ENCODE data around the gene FCHSD1.

Gene FCHSD1

GRCh38 chr5:141640698-141641097, 10.5 kb downstream of the FCHSD1 start:
- no peak for DNase-seq

- no peak for DNase-seq
These were observed 11.2 kb downstream of the FCHSD1 start for GRCh38 chr5:141640051-141640415.

DNA sequence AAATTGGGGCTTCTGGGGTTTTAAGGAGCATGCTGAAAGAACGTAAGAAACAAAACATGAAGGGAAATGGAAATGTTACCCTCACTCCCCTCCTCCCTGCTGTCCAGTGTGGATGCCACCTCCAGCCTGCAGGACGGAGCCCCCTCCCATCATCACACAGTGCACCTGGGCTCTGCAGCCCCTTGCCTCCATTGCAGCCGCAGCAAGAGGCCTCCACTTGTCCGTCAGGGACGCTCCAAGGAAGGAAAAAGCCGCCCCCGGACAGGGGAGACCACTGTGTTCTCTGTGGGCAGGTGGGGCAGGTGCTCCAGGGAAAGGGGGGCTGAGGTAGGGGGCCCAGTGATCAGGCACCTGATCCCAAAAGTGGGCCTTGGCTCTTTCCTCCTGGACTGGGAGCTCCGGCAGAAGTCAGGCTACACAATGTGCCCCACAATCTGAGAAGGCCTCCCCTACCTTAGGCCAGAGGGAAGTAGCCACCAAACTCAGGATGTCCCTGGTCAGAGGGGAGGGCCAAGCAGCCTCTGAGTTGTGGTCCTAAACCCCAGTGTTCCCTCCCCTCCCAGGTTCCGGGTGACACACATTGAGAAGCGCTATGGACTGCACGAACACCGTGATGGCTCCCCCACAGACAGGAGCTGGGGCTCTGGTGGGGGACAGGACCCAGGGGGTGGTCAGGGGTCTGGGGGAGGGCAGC, 11.7 kb downstream of the FCHSD1 start:
- DNase-seq: no peak

DNA sequence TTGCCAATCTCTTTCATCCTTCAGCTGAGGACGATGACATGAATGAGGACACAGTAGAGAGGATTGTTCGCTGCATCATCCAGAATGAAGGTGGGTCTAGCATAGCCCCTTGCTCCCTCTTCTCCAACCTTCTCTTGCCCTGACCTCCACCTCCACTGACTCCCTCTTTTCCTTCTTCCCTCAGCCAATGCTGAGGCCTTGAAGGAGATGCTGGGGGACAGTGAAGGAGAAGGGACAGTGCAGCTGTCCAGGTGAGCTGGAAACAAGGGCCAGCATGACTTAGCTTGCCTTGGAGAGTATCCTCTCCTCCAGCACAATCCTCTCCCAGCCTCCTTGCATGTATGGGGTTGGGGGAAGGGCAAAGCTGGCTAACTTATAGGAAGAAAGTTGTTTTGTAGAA, 12.4 kb downstream of the FCHSD1 start:
- DNase-seq: no peak

GRCh38 chr5:141637767-141638419, 13.3 kb downstream of the FCHSD1 start:
- DNase-seq: peak; percentile 59

GRCh38 chr5:141637123-141637766, 14.0 kb downstream of the FCHSD1 start:
- peak; percentile 40 for DNase-seq

- DNase-seq: peak; percentile 92
These were observed 14.7 kb downstream of the FCHSD1 start, which contains the start of the genes HDAC3 and RELL2 for GRCh38 chr5:141636413-141637122. Gene HDAC3 (minus strand): TSS chr5:141636849. CDS start chr5:141636790, 59 bp downstream. Gene RELL2 (plus strand): TSS chr5:141636997. CDS start chr5:141638226, 1,229 bp downstream.

- peak; percentile 18 for DNase-seq
These were observed 15.2 kb downstream of the FCHSD1 start for GRCh38 chr5:141636106-141636412.

- DNase-seq: no peak
These were observed 15.6 kb downstream of the FCHSD1 start for GRCh38 chr5:141635646-141636045.

DNA sequence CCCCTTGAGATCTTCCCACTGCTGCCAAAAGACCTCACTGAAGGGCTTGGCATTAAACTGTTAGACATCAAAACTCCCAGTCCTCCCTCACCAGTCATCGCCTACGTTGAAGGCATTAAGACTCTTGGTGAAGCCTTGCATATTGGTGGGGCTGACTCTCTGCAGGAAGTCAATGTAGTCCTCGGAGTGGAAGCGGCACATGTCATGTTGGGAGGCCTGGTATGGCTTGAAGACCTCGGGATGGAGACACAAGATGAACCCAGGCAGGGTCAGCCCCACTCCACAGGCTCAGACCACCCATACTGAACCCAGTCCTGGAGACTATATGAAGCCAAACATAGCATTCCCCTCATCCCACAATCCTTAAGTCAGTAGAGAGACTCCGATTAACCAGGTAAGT, 16.5 kb downstream of the FCHSD1 start:
- DNase-seq: no peak

DNA sequence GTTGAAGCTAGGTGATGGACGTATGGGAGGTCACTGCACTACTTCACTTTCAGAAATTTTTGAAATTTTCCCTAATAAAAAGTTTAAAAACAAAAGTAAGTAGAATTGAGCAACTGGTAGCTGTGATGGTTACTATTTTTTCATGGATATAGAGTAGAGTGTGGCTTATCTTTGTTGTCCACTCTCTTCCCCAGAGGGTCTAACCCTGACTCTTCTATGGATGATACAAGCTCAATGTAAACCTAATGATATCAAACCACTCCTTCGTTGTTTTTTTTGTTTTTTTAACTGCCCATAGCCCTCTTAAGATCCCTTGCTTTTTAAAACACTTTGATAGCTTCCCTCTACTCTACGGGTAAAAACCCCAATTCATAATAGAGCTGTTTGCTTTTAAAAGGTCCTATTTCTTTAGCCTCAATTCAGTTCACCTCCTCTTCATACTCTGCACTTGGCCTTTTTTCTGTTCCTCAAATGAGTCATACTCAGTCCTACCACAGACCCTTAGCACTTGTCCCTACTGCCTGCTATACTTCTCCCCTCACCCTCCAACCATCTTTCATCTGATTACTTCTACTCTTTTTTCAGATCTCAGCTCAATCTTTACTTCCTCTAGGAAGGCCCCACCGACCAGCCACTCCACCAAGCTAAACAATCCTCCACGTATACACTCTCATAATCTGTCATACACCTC, 17.2 kb downstream of the FCHSD1 start:
- no peak for DNase-seq

DNA sequence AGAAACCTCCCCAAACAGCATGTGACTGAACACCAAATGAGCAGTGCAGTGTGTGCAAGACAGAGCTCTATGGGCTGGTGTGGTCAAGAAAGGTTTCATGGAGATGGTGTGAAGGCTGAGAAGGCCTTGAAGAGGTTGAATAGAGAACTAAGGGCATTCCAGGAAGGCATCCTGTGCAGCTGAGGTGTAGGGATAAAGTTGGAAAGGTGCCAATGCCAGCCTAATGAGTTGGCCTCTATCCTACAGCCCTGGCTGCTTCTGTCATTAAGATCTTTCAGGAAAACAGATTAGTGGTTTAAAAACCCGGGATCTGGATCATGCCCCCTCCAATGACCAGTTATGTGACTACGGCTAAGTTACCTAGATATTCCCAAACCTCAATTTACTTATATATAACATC, 18.6 kb downstream of the FCHSD1 start:
- DNase-seq: no peak

GRCh38 chr5:141630570-141631140, 20.6 kb downstream of the FCHSD1 start:
- DNase-seq: no peak

DNA sequence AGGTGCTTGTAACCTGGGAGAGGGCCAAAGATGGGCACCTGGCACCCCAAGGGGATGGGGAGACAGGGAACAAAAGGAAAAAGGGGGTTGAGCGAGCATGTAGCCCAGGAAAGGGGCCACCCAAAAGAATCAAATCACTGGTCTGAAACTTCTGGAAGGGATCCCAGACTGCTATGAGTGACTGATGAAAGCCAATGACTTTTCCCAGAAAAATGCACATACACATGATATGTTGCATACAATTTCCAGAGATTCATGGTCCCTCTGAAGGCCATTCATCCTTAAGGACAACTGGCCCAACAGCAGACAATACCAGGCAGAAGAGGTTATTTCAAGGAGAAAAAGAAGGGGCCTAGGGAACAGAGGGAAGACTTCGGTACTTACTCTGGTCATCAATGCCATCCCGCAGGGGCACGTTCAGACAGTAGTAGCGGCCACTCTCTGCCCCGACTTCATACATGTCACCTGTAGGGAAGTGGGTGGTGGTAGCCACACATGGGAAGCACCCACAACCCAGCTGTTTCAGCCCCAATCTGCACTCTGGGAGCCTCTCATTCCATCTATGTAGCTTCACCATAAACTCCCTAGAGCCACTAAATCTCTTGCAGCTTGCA, 22.9 kb downstream of the FCHSD1 start:
- no peak for DNase-seq

GRCh38 chr5:141623611-141624010, 27.6 kb downstream of the FCHSD1 start:
- DNase-seq: no peak

GRCh38 chr5:141623186-141623585, 28.0 kb downstream of the FCHSD1 start:
- peak; percentile 37 for DNase-seq

DNA sequence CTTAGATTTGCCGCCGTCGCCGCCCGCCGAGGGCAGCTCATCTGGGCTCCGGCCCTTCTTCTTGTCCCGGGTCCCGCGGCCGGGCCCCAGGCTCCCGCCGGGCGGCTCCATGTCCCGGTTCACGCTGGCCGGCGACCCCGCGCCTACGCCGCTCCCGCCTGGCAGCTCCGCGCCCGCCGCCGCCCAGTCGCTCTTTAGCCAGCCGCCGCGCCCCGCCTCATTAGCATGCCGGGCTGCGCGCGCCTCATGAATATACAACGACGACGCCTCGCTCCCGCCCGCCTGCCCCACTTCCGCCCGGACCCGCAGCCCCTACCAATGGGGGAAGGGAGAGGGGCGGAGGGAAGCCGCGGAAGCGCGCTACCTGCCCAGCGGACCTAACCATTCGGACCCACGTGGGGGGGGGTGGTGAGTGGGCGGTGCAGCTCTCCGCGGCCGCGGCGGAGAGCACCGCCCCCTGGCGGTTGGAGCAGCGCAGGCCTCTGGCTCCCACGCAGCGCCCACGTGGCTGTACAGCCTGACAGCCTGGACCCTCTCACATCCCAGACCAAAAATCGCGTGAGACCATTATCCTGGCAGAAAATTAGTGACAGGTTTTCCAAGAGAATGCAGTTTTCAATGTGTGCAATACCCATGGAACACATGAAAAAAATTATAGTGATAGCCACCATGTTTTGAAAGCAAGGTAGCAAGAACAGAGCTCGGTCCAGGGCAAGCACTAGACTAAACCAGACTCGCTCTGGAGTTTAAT, 32.2 kb downstream of the FCHSD1 start, which contains the start of gene DIAPH1:
Gene DIAPH1, minus strand, starts transcription at position 197 of the 751 bp plus-strand sequence. Its CDS starts 86 bp downstream, at position 111.
- DNase-seq: peak; percentile 98

DNA sequence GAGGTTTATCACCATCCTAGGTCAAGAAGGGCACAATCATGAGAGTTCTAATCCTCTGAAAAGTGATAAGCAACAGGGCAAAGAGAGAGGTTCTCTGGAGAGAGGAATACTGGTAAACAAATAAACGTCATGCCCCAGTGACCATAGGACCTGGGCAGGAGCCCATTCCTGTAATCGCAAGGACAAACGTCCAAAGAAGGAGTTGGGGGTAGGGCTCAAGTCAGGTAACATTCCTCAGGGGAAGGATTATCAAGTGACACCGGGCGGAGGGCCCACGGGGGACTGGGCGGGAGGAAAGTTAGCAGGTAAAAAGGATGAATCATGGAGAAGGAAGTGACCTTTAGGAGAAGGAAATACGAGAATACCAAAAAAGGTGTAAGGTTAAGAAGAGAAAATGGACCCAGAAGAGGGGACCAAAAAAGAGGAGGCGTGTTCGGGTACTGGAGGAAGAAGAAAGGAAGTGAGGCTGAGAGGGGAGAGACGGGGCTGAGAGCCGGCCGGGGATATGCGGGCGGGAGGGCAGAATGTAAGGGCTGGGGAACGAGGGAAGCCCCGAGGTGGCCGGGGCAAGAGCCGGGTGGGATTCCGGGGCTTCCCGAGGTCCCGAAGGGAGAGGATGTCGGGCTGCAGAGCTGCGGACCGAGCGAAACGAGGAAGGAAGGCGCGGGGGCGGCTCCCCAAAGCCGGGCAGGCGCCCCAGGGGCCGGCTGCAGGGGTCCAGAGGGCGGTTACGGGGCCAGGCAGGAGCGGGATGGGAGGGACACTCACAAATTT, 33.0 kb downstream of the FCHSD1 start:
- peak; percentile 71 for DNase-seq

GRCh38 chr5:141617682-141618029, 33.6 kb downstream of the FCHSD1 start:
- no peak for DNase-seq

- DNase-seq: no peak
These were observed 34.1 kb downstream of the FCHSD1 start for GRCh38 chr5:141617128-141617527.
